HepG2 (cell line): ENCODE measurements around the gene CAD. TPM values are rescaled to one million over a fixed set of nuclear protein-coding genes. Genes with fewer than 3 reads are reported as not detected.

ENCODE experiments used
- ATF7 ChIP-seq, 2 experiments: fragments of 450-650 bp in 1 of 2; sonication (generic) in 1 of 2; formaldehyde crosslinking in 1 of 2; IDR thresholded peaks; 2 replicates each; pipeline versions ENCODE4 v1.4.0 to v1.6.1; 2016 to 2020; ENCODE audit warnings: antibody characterized with exemption in 1 of 2, mild to moderate bottlenecking in 1 of 2, missing genetic modification reagents in 1 of 2
- FLYWCH1 ChIP-seq: sonication (generic); formaldehyde crosslinking; IDR thresholded peaks from 2 replicates; pipeline ENCODE4 v1.8.1; 2023; ENCODE audit warnings: mild to moderate bottlenecking, missing genetic modification reagents
- HDAC2 ChIP-seq: sonication (generic); formaldehyde crosslinking; IDR thresholded peaks from 2 replicates; pipeline ENCODE4 v1.4.0; 2020; ENCODE audit warnings: missing genetic modification reagents
- HMG20B ChIP-seq: conservative IDR thresholded peaks from 2 replicates; pipeline ENCODE4 v1.6.1; 2016; ENCODE audit warnings: missing genetic modification reagents, missing compliant biosample characterization
- HNRNPLL ChIP-seq: fragments of 200-400 bp; formaldehyde crosslinking; IDR thresholded peaks from 2 replicates; pipeline ENCODE4 v1.6.1; 2017; ENCODE audit warnings: mild to moderate bottlenecking, low read depth, low read length; ENCODE audit not compliant: poor library complexity, severe bottlenecking
- KDM6A ChIP-seq: IDR thresholded peaks from 2 replicates; pipeline ENCODE4 v1.6.1; 2016; ENCODE audit warnings: low read depth
- MAF1 ChIP-seq: sonication (generic); formaldehyde crosslinking; IDR thresholded peaks from 2 replicates; pipeline ENCODE4 v1.5.0; 2020; ENCODE audit warnings: missing genetic modification reagents, borderline replicate concordance
- NFE2 ChIP-seq: sonication (generic); formaldehyde crosslinking; IDR thresholded peaks from 2 replicates; pipeline ENCODE4 v1.4.0; 2020; ENCODE audit warnings: missing genetic modification reagents
- SKIL ChIP-seq: sonication (generic); formaldehyde crosslinking; IDR thresholded peaks from 2 replicates; pipeline ENCODE4 v1.8.0; 2022; ENCODE audit warnings: missing genetic modification reagents, mild to moderate bottlenecking, moderate library complexity, borderline replicate concordance
- SP140L ChIP-seq: sonication (generic); formaldehyde crosslinking; IDR thresholded peaks from 2 replicates; pipeline ENCODE4 v1.4.0; 2020; ENCODE audit warnings: missing genetic modification reagents, borderline replicate concordance
- TCF7L2 ChIP-seq: IDR thresholded peaks from 2 replicates; pipeline ENCODE4 v1.6.1; 2011; ENCODE audit warnings: mild to moderate bottlenecking, low read depth, low read length, moderate library complexity
- ZBTB42 ChIP-seq: sonication (generic); formaldehyde crosslinking; IDR thresholded peaks from 2 replicates; pipeline ENCODE4 v1.5.0; 2020; ENCODE audit warnings: mild to moderate bottlenecking, missing genetic modification reagents
- ZMYM3 ChIP-seq: sonication (generic); formaldehyde crosslinking; IDR thresholded peaks from 2 replicates; pipeline ENCODE4 v1.5.1; 2020; ENCODE audit warnings: mild to moderate bottlenecking, missing genetic modification reagents
- ZNF276 ChIP-seq: sonication (generic); formaldehyde crosslinking; IDR thresholded peaks from 2 replicates; pipeline ENCODE4 v1.4.0; 2020; ENCODE audit warnings: mild to moderate bottlenecking, low read depth, missing genetic modification reagents
- ZNF7 ChIP-seq: IDR thresholded peaks from 2 replicates; pipeline ENCODE4 v1.6.1; 2016; ENCODE audit warnings: missing biosample characterization, missing genetic modification reagents
- ZNF713 ChIP-seq: sonication (generic); formaldehyde crosslinking; IDR thresholded peaks from 2 replicates; pipeline ENCODE4 v1.4.0; 2020; ENCODE audit warnings: mild to moderate bottlenecking, missing genetic modification reagents
- polyA plus RNA-seq, 8 experiments: library from polyadenylated mRNA; depleted of rRNA in 3 of 8; stranded (reverse) in 7 of 8; unstranded in 1 of 8; fragments of >200 nt; fragmentation: Illumina TruSeq in 4 of 8; extraction: Trizol in 4 of 8; gene quantifications; 2 replicates each; pipeline versions ENCODE4 v1.2.1 to v1.2.3, GENCODE V29; 2011 to 2016; ENCODE audit warnings: low read depth in 4 of 8, missing spikeins in 1 of 8, mixed read lengths in 1 of 8; ENCODE audit not compliant: insufficient read depth in 1 of 8
- total RNA-seq, 5 experiments: library from RNA; depleted of rRNA; stranded (reverse); fragments of >200 nt; fragmentation: Illumina TruSeq; extraction: Trizol; gene quantifications; 2 replicates each; pipeline ENCODE4 v1.2.3, GENCODE V29; 2016; ENCODE audit warnings: low read depth in 1 of 5
- TF ChIP-seq, protein P1 (sequence below): sonication (generic); formaldehyde crosslinking; IDR thresholded peaks from 2 replicates; pipeline ENCODE4 v1.5.0; 2020; ENCODE audit warnings: mild to moderate bottlenecking, missing genetic modification reagents
- TF ChIP-seq, protein P2 (sequence below): sonication (generic); formaldehyde crosslinking; IDR thresholded peaks from 2 replicates; pipeline ENCODE4 v1.5.0; 2020; ENCODE audit warnings: mild to moderate bottlenecking, missing genetic modification reagents
- TF ChIP-seq, protein P3 (sequence below): sonication (generic); formaldehyde crosslinking; IDR thresholded peaks from 2 replicates; pipeline ENCODE4 v1.8.0; 2022; ENCODE audit warnings: missing genetic modification reagents, mild to moderate bottlenecking, borderline replicate concordance

The CAD gene
- total and polyA plus RNA-seq, 2 of the 13 experiments (the other 11 are each of a cell fraction or from before 2014, with no cell fraction given), result 21.7 to 37.0 TPM

GRCh38 chr2:27264753-27265535 is 47.8 kb downstream of the CAD start (continued):
- TF ChIP-seq, protein P1, sequence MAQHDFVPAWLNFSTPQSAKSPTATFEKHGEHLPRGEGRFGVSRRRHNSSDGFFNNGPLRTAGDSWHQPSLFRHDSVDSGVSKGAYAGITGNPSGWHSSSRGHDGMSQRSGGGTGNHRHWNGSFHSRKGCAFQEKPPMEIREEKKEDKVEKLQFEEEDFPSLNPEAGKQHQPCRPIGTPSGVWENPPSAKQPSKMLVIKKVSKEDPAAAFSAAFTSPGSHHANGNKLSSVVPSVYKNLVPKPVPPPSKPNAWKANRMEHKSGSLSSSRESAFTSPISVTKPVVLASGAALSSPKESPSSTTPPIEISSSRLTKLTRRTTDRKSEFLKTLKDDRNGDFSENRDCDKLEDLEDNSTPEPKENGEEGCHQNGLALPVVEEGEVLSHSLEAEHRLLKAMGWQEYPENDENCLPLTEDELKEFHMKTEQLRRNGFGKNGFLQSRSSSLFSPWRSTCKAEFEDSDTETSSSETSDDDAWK (CRISPR knock-in tag), result no peak
- no peak for TF ChIP-seq ATF7 (IDR thresholded peaks at IDR 0.05)
- no peak; the same call in 1 of the 2 replicates for TF ChIP-seq ATF7 (CRISPR knock-in tag; IDR thresholded peaks at IDR 0.05)
- TF ChIP-seq ZNF713 (CRISPR knock-in tag), result no peak
- TF ChIP-seq ZMYM3 (CRISPR knock-in tag), result peak; percentile 45; the same call in 1 of the 2 replicates
- TF ChIP-seq SKIL (CRISPR knock-in tag), result no peak
- no peak for TF ChIP-seq ZNF7 (CRISPR knock-in tag)
- no peak; the same call in 1 of the 2 replicates for TF ChIP-seq ZNF276 (CRISPR knock-in tag)
- no peak for TF ChIP-seq ZBTB42
- TF ChIP-seq, protein P2, sequence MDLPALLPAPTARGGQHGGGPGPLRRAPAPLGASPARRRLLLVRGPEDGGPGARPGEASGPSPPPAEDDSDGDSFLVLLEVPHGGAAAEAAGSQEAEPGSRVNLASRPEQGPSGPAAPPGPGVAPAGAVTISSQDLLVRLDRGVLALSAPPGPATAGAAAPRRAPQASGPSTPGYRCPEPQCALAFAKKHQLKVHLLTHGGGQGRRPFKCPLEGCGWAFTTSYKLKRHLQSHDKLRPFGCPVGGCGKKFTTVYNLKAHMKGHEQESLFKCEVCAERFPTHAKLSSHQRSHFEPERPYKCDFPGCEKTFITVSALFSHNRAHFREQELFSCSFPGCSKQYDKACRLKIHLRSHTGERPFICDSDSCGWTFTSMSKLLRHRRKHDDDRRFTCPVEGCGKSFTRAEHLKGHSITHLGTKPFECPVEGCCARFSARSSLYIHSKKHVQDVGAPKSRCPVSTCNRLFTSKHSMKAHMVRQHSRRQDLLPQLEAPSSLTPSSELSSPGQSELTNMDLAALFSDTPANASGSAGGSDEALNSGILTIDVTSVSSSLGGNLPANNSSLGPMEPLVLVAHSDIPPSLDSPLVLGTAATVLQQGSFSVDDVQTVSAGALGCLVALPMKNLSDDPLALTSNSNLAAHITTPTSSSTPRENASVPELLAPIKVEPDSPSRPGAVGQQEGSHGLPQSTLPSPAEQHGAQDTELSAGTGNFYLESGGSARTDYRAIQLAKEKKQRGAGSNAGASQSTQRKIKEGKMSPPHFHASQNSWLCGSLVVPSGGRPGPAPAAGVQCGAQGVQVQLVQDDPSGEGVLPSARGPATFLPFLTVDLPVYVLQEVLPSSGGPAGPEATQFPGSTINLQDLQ (CRISPR knock-in tag), result no peak
- TF ChIP-seq MAF1 (CRISPR knock-in tag), result no peak
- TF ChIP-seq FLYWCH1 (CRISPR knock-in tag), result no peak
- TF ChIP-seq, protein P3, sequence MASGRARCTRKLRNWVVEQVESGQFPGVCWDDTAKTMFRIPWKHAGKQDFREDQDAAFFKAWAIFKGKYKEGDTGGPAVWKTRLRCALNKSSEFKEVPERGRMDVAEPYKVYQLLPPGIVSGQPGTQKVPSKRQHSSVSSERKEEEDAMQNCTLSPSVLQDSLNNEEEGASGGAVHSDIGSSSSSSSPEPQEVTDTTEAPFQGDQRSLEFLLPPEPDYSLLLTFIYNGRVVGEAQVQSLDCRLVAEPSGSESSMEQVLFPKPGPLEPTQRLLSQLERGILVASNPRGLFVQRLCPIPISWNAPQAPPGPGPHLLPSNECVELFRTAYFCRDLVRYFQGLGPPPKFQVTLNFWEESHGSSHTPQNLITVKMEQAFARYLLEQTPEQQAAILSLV, result no peak; the same call in 1 of the 2 replicates
- TF ChIP-seq TCF7L2, result no peak
- peak; percentile 52 for TF ChIP-seq HNRNPLL
- peak; percentile 67 for TF ChIP-seq HDAC2
- TF ChIP-seq SP140L, result no peak; the same call in 1 of the 2 replicates
- peak; percentile 39; the same call in 1 of the 2 replicates for TF ChIP-seq NFE2
- TF ChIP-seq HMG20B (CRISPR knock-in tag), result 0 out of 2 replicates have a peak, but pooled peaks have one; percentile 35
- TF ChIP-seq KDM6A (CRISPR knock-in tag), result no peak
